ENCODE results near the gene AP1B1. TPM values are rescaled to one million over a fixed set of nuclear protein-coding genes. Genes with fewer than 3 reads are reported as not detected.

AP1B1 gene
- total RNA-seq, 1 experiment from 2014 or later = 68.1 TPM

DNA sequence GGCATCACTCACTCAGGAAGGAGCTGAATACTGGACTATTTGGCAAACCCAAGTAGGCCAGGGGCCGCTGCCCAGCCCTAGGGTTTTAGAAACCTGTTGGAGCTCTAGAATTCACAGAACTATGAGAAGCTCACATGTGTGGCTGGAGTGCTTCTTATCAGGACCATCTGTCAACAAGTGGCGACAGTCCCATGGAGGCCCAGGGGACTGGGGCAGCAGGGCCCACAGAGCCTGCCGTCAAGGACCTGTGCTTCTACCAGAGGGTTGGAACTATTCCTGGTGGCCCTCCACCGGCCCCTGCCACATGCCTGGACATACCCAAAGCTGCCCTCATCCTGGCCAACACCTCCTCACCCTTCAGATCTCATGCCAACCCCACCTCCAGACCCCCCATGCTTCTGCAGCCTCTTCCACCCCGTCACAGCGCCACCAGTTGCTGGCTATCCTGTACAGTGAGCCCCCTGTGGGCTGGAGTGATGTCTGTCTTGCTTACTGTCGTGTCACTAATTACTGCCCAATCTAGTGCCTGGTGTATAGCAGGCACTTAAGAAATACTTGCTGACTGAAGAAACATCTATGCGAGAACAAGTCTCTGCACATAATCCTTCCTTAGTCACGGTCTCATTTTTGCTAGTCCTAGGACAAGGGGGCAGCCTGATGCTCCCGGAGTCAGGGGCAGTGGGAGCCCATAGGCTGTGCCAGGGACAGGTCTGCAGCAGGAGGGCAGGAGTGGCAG is 45.6 kb downstream of the AP1B1 start:
- H3K9me3 ChIP-seq (ENCODE audit: low read depth, low read length, poor library complexity, severe bottlenecking) = no peaks in the 10 kb centered on the region
- intact Hi-C loops (cut with micrococcal nuclease; ENCODE audit: unreplicated experiment) = no loop called here
- H3K27ac ChIP-seq (ENCODE audit: low read depth, low read length, poor library complexity, severe bottlenecking) = no peak overlapping the region
- no peak for DNase-seq (ENCODE audit: low spot score)
- no peak overlapping the region for H3K4me3 ChIP-seq (ENCODE audit: low read depth, low read length, poor library complexity, severe bottlenecking)
- TF ChIP-seq, protein P1, sequence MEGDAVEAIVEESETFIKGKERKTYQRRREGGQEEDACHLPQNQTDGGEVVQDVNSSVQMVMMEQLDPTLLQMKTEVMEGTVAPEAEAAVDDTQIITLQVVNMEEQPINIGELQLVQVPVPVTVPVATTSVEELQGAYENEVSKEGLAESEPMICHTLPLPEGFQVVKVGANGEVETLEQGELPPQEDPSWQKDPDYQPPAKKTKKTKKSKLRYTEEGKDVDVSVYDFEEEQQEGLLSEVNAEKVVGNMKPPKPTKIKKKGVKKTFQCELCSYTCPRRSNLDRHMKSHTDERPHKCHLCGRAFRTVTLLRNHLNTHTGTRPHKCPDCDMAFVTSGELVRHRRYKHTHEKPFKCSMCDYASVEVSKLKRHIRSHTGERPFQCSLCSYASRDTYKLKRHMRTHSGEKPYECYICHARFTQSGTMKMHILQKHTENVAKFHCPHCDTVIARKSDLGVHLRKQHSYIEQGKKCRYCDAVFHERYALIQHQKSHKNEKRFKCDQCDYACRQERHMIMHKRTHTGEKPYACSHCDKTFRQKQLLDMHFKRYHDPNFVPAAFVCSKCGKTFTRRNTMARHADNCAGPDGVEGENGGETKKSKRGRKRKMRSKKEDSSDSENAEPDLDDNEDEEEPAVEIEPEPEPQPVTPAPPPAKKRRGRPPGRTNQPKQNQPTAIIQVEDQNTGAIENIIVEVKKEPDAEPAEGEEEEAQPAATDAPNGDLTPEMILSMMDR (conservative IDR thresholded peaks at IDR 0.05; ENCODE audit: low read depth, low read length) = no peak
- TF ChIP-seq EZH2 (IDR thresholded peaks at IDR 0.05; ENCODE audit: borderline replicate concordance, low read depth, low read length, poor library complexity, severe bottlenecking) = no peak
- ChIA-PET CTCF (no interaction called here), POLR2A (ENCODE audit: low non-redundant PET) (no interaction called here)
- no peaks in the 10 kb centered on the region for H3K4me1 ChIP-seq (ENCODE audit: insufficient read depth, low read length, poor library complexity, severe bottlenecking)
- BruUV-seq (replicated peaks) = no TSS peak
- no peaks in the 10 kb centered on the region for H3K27me3 ChIP-seq (replicated peaks; ENCODE audit: insufficient read depth, low read depth, low read length, poor library complexity)
- peaks cover 18% of the 10 kb centered on the region for H3K36me3 ChIP-seq (ENCODE audit: insufficient read depth, low read length, poor library complexity, severe bottlenecking)

DNA sequence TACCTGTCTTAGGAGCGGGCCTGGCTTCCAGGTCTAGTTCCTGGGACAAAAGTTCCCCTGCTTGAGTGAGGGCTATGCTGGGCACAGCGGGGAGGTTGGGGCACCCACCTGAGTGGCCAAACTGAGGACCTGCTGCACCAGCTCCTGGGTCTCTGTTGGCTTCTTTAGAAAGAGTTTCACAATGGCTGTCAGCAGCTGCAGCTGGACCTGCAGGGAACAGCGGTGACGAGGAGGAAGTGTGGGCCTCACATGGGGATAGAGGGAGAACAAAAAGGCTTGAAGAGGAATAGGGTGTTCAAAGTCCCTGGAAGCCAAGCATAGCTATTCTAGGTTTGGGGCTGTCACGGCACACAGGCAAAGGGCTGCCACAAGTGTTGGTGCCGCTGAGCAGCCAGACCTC is 46.2 kb downstream of the AP1B1 start:
- Histone ChIP-seq H3K4me1 (ENCODE audit: insufficient read depth, low read length, poor library complexity, severe bottlenecking) (no peaks in the 10 kb centered on the region), H3K27ac (ENCODE audit: low read depth, low read length, poor library complexity, severe bottlenecking) (no peak overlapping the region), H3K9me3 (ENCODE audit: low read depth, low read length, poor library complexity, severe bottlenecking) (no peaks in the 10 kb centered on the region), H3K4me3 (ENCODE audit: low read depth, low read length, poor library complexity, severe bottlenecking) (no peak overlapping the region), H3K36me3 (ENCODE audit: insufficient read depth, low read length, poor library complexity, severe bottlenecking) (peaks cover 18% of the 10 kb centered on the region), H3K27me3 (replicated peaks; ENCODE audit: insufficient read depth, low read depth, low read length, poor library complexity) (no peaks in the 10 kb centered on the region)
- no peak for DNase-seq (ENCODE audit: low spot score)
- TF ChIP-seq, protein P1 (conservative IDR thresholded peaks at IDR 0.05; ENCODE audit: low read depth, low read length) = no peak
- no peak for TF ChIP-seq EZH2 (IDR thresholded peaks at IDR 0.05; ENCODE audit: borderline replicate concordance, low read depth, low read length, poor library complexity, severe bottlenecking)
- intact Hi-C loops (cut with micrococcal nuclease; ENCODE audit: unreplicated experiment) = no loop called here
- POLR2A ChIA-PET (ENCODE audit: low non-redundant PET) = no interaction called here
- CTCF ChIA-PET = no interaction called here
- no TSS peak for BruUV-seq (replicated peaks)

DNA sequence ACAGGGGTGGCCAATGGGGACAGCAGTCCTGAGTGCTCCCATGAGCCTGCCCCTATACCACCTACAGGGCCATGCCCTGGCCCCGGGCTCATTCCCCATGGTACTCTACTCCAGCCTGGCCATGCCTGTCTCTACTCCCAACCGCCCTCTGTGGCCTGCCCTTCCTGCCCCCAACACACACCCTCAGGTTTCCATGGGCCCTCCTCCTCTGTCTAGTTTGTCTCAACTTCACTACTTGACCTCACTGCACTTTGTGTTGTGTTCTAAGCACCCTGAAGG is 46.6 kb downstream of the AP1B1 start:
- H3K4me1 ChIP-seq (ENCODE audit: insufficient read depth, low read length, poor library complexity, severe bottlenecking) = no peaks in the 10 kb centered on the region
- peaks cover 18% of the 10 kb centered on the region for H3K36me3 ChIP-seq (ENCODE audit: insufficient read depth, low read length, poor library complexity, severe bottlenecking)
- H3K9me3 ChIP-seq (ENCODE audit: low read depth, low read length, poor library complexity, severe bottlenecking) = no peaks in the 10 kb centered on the region
- CTCF ChIA-PET = no interaction called here
- POLR2A ChIA-PET (ENCODE audit: low non-redundant PET) = no interaction called here
- intact Hi-C loops (cut with micrococcal nuclease; ENCODE audit: unreplicated experiment) = no loop called here
- no peaks in the 10 kb centered on the region for H3K27me3 ChIP-seq (replicated peaks; ENCODE audit: insufficient read depth, low read depth, low read length, poor library complexity)
- H3K4me3 ChIP-seq (ENCODE audit: low read depth, low read length, poor library complexity, severe bottlenecking) = no peak overlapping the region
- TF ChIP-seq, protein P1 (conservative IDR thresholded peaks at IDR 0.05; ENCODE audit: low read depth, low read length) = no peak
- DNase-seq (ENCODE audit: low spot score) = no peak
- no peak overlapping the region for H3K27ac ChIP-seq (ENCODE audit: low read depth, low read length, poor library complexity, severe bottlenecking)
- BruUV-seq (replicated peaks) = no TSS peak
